ENCODE data around the gene GPR33. TPM values are rescaled to one million over a fixed set of nuclear protein-coding genes. Genes with fewer than 3 reads are reported as not detected.
"Not testable (repeated sequence)": the region's sequence is repeated elsewhere in the genome, so short reads cannot be mapped to it uniquely, and the experiment has no call there.

Gene GPR33, protein sequence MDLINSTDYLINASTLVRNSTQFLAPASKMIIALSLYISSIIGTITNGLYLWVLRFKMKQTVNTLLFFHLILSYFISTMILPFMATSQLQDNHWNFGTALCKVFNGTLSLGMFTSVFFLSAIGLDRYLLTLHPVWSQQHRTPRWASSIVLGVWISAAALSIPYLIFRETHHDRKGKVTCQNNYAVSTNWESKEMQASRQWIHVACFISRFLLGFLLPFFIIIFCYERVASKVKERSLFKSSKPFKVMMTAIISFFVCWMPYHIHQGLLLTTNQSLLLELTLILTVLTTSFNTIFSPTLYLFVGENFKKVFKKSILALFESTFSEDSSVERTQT
- total RNA-seq = not detected

- no peak for DNase-seq
Observed at GRCh38 chr14:31487886-31488285, at the start of gene GPR33. GPR33 (minus strand) TSS chr14:31488039; CDS start chr14:31483965, 4,074 bp downstream.

GRCh38 chr14:31536201-31536960 lies 48.5 kb upstream of the GPR33 start:
- DNase-seq = no peak

- no peak for DNase-seq
Observed at GRCh38 chr14:31530136-31530535, 42.3 kb upstream of the GPR33 start.

- no peak for DNase-seq
Observed at GRCh38 chr14:31529053-31529452, 41.2 kb upstream of the GPR33 start.

GRCh38 chr14:31527546-31527945 lies 39.7 kb upstream of the GPR33 start:
- DNase-seq = no peak

GRCh38 chr14:31527087-31527486 lies 39.2 kb upstream of the GPR33 start:
- DNase-seq = no peak

DNA sequence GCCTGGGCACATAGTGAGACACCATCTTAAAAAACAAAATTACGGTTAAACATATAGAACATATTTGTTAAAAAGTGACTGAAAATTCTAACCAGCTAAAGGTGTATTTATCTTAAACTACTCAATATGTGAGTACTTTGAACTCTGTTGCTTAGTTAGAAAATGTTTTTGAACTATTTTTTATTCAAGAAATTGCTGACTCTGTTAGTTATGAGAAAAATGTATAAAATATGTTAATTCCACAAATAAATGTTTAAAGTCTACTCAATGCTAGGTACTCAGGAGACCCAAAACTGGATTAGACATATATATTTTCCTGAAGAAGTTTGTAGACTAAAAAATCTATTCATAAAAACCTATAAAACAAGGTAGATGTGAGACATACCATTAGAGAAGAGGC lies 23.0 kb upstream of the GPR33 start:
- no peak for DNase-seq

DNA sequence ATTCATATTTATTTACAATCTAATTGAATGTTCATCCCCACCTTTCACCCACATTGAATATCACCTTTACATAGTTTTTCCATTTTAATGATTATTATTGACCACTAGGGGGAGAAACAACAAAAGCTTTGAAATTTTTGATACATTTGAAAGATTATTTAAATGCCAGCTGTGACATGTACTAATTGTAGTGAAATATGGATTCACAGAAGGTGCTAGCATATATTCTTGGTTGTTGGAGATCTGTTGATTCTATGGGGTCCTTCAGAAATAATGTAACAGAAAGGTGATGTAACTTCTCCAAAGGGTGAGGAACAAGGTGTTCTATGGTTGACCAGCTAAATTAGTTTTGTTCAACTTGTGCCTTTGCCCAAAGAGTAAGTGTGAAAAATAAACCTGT lies 22.4 kb upstream of the GPR33 start:
- no peak for DNase-seq

DNA sequence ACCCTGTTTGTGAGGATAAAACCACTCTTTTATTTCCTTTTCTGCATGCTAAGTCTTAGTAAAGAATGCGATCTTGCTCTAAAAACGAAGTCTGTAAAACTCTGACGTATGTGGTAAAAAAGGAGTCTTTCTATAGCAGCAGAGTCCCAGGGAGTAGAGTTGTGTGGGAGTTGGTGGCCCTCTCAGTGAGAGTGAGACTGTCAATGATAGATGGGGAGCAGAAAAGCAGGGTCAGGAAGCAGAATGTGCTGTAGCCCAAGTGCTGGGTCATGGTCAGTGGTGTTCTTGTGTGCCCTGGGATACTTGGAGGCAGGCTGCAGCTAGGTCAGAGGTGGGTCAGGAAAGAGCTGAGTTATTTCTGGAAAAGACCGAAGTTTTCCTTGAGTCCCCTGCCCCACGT lies 20.3 kb upstream of the GPR33 start:
- no peak for DNase-seq

GRCh38 chr14:31505411-31505810 lies 17.6 kb upstream of the GPR33 start:
- no peak for DNase-seq

DNA sequence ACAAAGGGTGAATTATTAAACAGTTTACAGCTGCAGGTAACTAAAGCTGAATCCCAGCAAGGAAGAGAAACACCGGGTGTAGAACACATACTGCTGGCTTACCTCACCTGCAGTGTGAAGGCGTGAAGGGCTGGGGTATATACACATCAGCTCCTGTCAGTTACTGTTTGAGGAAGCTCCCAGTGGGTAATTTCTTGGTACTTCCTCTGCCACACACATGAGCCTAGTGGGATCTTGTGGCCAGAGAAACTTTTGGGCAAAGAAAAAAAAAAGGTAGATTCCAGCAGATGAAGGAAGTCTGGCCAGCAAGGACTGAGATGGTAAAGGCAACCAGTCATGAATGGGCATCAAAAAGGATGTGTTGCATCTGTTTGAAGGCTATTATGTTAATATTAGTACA lies 14.0 kb upstream of the GPR33 start:
- no peak for DNase-seq

GRCh38 chr14:31492759-31493498 lies 5.1 kb upstream of the GPR33 start:
- no peak for DNase-seq

- DNase-seq = no peak
Observed at GRCh38 chr14:31489691-31490090, 1.9 kb upstream of the GPR33 start.

GRCh38 chr14:31486764-31487163 lies 1.1 kb downstream of the GPR33 start:
- DNase-seq = no peak

DNA sequence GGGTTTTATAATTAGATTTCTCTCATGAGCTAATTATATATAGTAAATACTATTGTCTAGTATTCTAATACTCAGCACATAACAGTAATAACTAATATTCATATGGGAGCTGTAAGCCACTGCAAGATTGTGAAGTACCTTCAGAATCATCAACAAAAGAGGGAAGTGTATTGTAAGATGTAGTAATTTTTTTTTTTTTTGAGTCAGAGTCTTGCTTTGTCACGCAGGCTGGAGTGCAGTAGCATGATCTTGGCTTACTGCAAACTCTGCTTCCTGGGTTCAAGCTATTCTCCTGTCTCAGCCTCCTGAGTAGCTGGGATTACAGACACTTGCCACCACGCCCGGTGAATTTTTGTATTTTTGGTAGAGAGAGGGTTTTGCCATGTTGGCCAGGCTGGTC lies 3.1 kb downstream of the GPR33 start:
- DNase-seq = no peak

GRCh38 chr14:31480156-31480555 lies 7.7 kb downstream of the GPR33 start:
- no peak for DNase-seq

- DNase-seq = no peak
Observed at GRCh38 chr14:31479027-31479426, 8.8 kb downstream of the GPR33 start.

DNA sequence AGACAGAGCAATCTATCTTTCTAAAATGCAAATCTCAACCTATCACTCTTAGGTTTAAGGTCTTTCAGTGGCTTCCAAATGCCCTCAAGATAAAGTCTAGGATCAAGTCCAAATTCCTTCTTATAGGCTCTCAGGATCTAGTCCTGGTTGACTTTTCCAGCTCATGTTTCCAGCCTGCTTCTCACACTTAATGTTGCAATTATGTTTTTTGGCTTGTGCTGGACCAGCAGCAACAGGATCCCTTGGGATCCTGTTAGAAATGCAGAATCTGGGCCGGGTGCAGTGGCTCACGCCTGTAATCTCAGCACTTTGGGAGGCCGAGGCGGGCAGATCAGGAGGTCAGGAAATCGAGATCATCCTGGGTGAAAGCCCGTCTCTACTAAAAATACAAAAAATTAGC lies 10.6 kb downstream of the GPR33 start:
- no peak for DNase-seq

DNA sequence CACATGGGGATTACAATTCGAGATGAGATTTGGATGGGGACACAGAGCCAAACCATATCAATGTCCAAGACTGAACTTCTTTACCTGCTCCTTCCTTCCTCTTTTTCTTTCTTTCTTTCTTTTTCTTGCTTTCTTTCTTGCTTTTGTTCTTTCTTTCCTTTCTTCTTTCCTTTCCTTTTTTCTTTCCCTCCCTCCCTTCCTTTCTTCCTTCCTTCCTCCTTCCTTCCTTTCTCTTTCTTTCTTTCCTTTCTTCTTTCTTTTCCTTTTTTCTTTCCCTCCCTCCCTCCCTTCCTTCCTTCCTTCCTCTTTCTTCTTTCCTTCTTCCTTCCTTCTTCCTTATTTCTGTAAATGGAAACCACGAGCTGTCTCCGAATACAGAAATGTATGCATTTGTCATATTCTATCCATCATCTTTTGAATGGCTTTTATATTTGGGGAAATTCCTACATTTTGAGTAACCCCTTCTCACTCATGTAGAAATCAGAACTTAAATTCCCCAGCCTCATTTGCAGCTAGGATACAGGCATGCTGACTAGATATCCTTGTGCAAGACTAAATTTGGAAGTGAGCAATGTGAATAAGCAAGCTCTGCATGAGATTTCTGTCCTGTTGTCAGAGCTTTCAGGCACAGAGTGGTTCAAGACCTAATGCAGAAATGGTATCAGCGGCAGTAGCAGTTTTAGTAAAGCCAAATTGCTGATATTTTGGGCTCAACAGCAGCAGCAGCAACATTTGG lies 11.5 kb downstream of the GPR33 start:
- no peak for DNase-seq

- no peak for DNase-seq
Observed at GRCh38 chr14:31466554-31466953, 21.3 kb downstream of the GPR33 start.

- DNase-seq = no peak
Observed at GRCh38 chr14:31465111-31465510, 22.7 kb downstream of the GPR33 start.

DNA sequence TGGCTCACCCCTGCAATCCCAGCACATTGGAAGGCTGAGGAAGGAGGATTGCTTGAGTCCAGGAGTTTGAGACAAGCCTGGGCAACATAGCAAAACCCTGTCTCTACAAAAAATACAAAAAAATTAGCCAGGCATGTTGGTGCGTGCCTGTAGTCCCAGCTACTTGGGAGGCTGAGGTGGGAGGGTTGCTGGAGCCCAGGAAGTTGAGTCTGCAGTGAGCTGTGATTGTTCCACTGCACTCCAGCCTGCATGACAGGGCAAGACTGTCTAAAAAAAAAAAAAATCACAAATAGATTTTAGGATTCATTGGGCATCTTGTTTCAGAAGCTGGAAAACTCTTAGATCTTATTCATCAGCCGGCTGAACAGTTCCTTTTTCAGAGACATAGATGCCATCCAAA lies 25.4 kb downstream of the GPR33 start:
- DNase-seq = not testable (repeated sequence)

- no peak for DNase-seq
Observed at GRCh38 chr14:31461545-31461944, 26.3 kb downstream of the GPR33 start.

Measured in occipital lobe (tissue), 2 donors.